Stimulated activated CD4-positive, alpha-beta T cell treated with anti-CD3 and anti-CD28 coated beads, Interleukin-12 subunit alpha, Interleukin-12 subunit beta, amount 100 ng/mL, for 24 hours (primary cell): ENCODE data around the gene WNT3.

ENCODE experiments used
- DNase-seq, 2 experiments: peaks; one replicate each; pipeline ENCODE4 v3.0.0-alpha.2; 2020; ENCODE audit warnings: low read depth in 2 of 2

The WNT3 gene

DNA sequence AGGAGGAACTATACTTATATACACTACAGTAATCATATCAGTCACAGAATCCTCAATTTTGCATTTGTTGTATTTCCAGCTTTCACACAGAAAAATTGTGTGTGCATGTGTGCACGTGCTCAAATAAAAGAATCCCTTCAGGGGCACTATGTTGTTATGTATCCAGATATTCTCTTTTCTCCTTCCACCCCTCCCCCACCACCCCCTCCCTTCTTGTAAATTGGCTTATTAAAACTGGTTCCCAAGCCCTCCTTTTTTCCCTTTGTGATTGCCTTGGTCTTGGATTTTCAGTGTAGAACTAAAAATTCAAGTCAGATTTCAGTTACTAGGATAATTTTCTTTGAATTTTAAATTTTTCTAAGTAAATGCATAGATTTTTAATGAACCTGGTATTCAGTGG is 86.3 kb downstream of the WNT3 start:
- no peak for DNase-seq

DNA sequence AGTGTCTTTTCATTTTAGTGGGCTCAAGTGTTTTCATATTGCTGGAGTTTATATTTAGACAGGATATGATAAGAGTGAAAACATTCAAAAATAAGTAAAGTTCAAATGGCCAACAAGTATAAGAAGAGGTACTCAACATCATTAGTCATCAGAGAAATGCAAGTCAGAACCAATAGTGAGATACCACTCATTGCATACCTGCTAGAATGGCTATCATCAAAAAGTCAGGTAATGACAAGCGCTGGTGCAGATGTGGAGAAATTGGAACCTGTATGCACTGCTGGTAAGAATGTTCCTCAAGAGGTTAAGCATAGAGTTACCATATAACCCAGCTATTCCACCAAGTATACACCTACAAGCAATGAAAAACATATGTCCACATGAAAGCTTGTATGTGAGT is 87.8 kb downstream of the WNT3 start:
- DNase-seq, result no peak

DNA sequence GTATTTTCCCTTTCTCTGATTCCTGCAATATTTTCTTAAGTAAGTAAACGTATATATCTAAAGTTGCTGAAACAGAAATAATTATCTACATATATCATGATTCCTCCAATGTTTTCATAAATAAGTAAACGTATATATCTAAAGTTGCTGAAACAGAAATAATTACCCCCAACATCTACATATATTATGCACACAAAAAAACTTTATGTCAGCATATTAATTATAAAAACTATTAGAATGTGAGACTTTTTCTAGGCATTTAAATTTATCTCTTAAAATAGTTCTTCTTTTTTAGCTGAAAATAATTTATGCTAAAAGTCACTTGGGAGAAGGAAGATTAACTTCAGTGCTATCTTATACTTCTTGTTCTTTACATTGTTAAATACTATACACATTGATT is 88.5 kb downstream of the WNT3 start:
- DNase-seq, result no peak

DNA sequence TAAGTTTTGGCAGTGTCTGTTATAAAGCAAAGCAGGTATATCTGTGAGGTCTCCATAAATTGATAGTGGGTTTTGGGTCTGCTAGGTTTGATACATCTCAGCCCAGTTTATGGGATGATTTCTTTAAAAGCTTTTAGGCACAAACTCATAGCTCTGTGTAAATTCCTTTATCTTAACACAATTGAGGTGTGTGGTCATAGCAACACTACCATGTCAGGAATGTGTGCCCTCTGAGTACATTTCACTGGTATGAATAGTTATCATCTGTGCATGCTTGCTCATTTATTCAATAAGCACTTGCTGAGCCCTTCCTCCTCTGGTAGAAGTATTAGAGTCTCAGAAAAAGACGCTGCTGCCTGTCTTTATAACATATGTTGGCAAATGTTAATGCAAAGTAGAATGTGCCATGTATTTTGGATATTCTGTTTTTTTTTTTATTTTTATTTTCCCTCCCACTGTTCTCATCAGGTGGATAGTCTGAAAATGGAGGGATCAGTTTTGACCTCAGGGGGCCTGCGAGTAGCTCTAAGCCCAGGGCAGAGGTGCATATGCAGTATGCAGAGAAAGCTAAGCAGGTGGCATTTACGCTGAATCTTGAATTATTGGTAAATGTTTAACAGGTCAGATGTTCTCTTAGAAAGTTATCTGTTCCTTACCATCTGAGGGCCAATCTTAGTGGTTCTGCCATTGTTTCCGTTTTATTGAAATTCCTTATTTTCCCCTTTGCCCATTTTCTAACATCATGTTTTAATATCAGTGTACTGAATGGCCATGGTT is 90.7 kb downstream of the WNT3 start:
- DNase-seq, result no peak

DNA sequence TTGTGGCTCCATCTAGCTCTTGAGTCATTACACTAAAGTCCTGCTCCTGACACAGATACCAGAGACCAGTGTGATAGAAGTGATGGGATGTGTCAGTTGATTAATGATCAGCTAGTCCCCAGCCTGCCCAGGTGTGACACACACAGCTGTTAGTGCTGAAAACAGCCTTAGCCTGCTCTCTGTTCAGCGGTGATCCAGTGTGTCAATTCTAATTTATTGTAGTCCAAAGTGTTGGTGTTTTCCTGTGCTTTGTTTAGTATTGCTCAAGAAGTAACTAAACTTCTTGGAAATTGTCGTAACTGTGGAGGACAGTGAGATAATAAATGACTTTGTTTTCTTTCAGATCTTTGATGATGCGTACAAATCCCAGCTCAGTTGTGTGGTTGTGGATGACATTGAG is 92.3 kb downstream of the WNT3 start:
- no peak for DNase-seq

DNA sequence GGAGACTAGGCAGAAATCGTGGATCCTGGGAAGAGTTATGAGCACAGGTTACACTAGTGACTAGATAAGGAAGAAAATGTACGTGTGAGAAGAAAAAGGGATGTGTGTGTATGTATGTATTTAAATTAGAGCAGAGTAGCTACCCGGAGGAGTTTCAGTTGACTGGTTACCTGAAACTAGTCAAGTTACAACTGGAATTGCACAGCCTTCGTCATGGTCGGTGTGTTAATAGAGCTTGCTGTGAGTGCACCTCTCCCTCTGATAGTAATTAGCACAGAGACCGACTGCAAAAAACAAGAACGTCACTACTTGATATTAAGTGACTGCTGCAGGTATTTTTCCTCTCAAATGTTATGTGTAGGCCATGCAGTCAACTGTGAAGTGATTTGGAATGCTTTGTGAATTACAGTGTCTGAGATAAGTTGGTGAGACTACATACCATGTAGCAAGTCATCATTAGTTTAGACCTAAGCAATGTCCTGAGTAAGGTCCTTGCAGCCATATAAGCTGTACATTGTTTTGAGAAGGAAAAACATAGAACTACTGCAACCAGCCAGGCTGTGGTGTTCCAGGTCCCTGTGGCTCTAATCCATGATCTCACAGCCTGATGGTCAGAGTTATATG is 95.7 kb downstream of the WNT3 start:
- no peak for DNase-seq

DNA sequence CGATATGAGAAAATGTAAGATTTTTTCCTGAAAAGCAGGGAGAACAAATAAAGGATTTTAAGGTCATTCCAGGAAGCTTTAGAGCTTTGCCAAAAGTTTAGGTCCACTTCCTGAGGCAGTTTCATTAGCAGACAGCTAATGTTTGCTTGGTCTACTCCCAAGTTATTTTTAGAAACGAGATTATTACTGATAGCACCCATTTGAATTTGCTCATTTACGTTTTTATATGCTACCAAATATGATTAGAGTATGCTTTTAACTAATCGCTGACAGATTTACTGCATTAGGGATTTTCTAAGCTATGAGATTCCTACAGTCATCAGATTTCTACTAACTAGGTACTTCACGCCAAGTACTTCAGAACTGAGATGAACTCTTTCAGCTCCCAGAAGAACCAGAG is 98.1 kb downstream of the WNT3 start:
- no peak for DNase-seq

DNA sequence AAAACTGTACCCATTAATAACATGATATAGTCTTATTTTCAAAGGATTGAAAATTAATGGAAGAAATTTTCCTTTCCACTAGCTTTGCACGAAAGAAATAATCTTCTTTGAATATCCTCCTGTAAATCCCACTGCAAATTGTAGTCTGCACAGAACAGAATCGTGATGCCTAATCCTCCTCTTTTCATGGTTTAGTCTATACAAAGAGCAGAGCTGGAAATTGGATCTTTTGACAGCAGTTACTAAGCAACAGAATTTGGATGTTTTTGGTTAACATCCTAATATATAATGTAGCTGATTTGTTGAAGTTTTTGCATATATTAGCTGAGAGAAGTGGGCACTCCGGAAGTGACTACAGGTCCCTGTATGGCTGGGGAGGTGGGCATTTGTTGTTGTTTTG is 98.6 kb downstream of the WNT3 start:
- no peak for DNase-seq

DNA sequence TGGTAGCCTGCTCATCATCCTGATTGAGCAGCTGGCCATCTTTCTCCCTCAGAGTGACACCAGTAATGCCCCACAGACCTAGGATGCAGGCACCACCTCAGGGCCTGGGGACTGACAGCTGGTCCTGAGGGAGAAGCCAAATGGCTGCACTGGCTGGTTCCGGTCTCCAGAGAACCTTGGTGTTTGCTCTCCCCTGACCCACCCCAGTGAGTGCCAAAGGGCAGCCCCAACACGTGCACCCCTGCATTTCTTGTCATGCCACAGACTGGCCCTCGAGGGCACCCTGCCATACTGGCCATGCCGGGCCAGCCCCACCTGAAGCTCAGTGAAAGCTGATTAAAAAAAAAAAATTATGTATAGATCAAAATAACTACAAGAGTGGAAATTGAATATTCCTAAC is 100.5 kb downstream of the WNT3 start:
- DNase-seq, result no peak
